Ovary (tissue), 3 donors: ENCODE results near the gene MELK.

Experiments
- CTCF ChIP-seq, 3 donors: fragments of 450-650 bp in 2 of 3; fragments of 200-600 bp in 1 of 3; IDR thresholded peaks; one replicate each; pipeline versions ENCODE4 v1.5.1 to v1.8.0; 2016 to 2022; ENCODE audit warnings: antibody characterized with exemption in 3 of 3, mild to moderate bottlenecking in 1 of 3
- EP300 ChIP-seq: sonication (generic); formaldehyde crosslinking; IDR thresholded peaks from one replicate; pipeline ENCODE4 v1.6.1; 2017; ENCODE audit warnings: antibody characterized with exemption
- POLR2A ChIP-seq: fragments of 450-650 bp; IDR thresholded peaks from one replicate; pipeline ENCODE4 v1.6.1; 2017; ENCODE audit warnings: antibody characterized with exemption, mild to moderate bottlenecking, moderate library complexity
- donor health status: DM: no; HTN: no; CAD: no.

- no peak for TF ChIP-seq CTCF (IDR thresholded peaks at IDR 0.05)
- no peak for TF ChIP-seq POLR2A
- TF ChIP-seq EP300: no peak
These were observed 42.5 kb upstream of the MELK start for GRCh38 chr9:36530224-36530623.
